GM12878 (cell line): Measurements from ENCODE around the gene DPY19L2. TPM values are rescaled to one million over a fixed set of nuclear protein-coding genes. Genes with fewer than 3 reads are reported as not detected.
"Not testable (repeated sequence)": the region's sequence is repeated elsewhere in the genome, so short reads cannot be mapped to it uniquely, and the experiment has no call there.

Experiments
- ATAC-seq: fragments of 200-7000 bp; cut with Tn5 transposase; 3 replicates; pipeline ENCODE4 v1.9.1; 2020; ENCODE audit warnings: mild to moderate bottlenecking, moderate library complexity
- BruUV-seq: library from RNA; stranded (reverse); fragments of 400-500 nt; replicated peaks from 2 replicates; lab custom pipeline; 2021; lab: Mats Ljungman, UMichigan
- CTCF ChIA-PET: fragments of 300-600 bp; sonication (Branson Sonifier 250); formaldehyde crosslinking; extraction: SDS; loops from one replicate; lab custom pipeline; 2021; ENCODE audit warnings: inconsistent platforms; lab: Yijun Ruan, JAX
- POLR2A ChIA-PET: fragments of 350-600 bp; formaldehyde crosslinking; extraction: SDS; loops from one replicate; lab custom pipeline; 2021; ENCODE audit warnings: inconsistent platforms; lab: Charles Lee
- RAD21 ChIA-PET: fragments of 300-600 bp; sonication (Branson Sonifier 250); formaldehyde crosslinking; loops from one replicate; lab custom pipeline; 2023; ENCODE audit warnings: antibody characterized with exemption; ENCODE audit not compliant: unreplicated experiment; lab: Charles Lee
- SMC1A ChIA-PET: fragments of 300-600 bp; sonication (Branson Sonifier 250); formaldehyde crosslinking; loops from one replicate; lab custom pipeline; 2023; ENCODE audit not compliant: unreplicated experiment, uncharacterized antibody; lab: Charles Lee
- DNase-seq: peaks from one replicate; pipeline ENCODE4 v3.0.0-alpha.2; 2011; ENCODE audit warnings: low read depth, low spot score
- FAIRE-seq: peaks from 3 replicates; lab custom pipeline; 2011; peaks lifted over from hg19 to GRCh38; lab: Jason Lieb, UNC
- H2AFZ ChIP-seq: 2 replicates; pipeline ENCODE4 v1.6.0; 2011; ENCODE audit warnings: low read depth, low read length, control low read depth; ENCODE audit not compliant: control insufficient read depth
- H3K27ac ChIP-seq: 2 replicates; pipeline ENCODE4 v1.5.1; 2011; ENCODE audit warnings: control low read depth; ENCODE audit not compliant: control insufficient read depth, insufficient read depth
- H3K27me3 ChIP-seq, 2 experiments: replicated peaks in 1 of 2; 2 replicates each; pipeline versions ENCODE4 v1.6.0 to v1.6.1; 2011; ENCODE audit warnings: low read length in 1 of 2; ENCODE audit not compliant: control insufficient read depth in 2 of 2, insufficient read depth in 2 of 2
- H3K36me3 ChIP-seq, 2 experiments: 2 replicates each; pipeline ENCODE4 v1.5.1; 2011; ENCODE audit warnings: low read length in 1 of 2; ENCODE audit not compliant: control insufficient read depth in 2 of 2, insufficient read depth in 2 of 2
- H3K4me1 ChIP-seq: 2 replicates; pipeline ENCODE4 v1.6.1; 2011; ENCODE audit warnings: mild to moderate bottlenecking, low read length, moderate library complexity, mixed read lengths; ENCODE audit not compliant: control insufficient read depth, insufficient read depth
- H3K4me2 ChIP-seq: 2 replicates; pipeline ENCODE4 v1.6.0; 2011; ENCODE audit warnings: control low read depth; ENCODE audit not compliant: control insufficient read depth, insufficient read depth
- H3K4me3 ChIP-seq: fragments of 200-600 bp; sonication (generic); 2 replicates; pipeline ENCODE4 v1.5.1; 2016
- H3K79me2 ChIP-seq: 2 replicates; pipeline ENCODE4 v1.6.0; 2011; ENCODE audit warnings: low read length; ENCODE audit not compliant: control insufficient read depth, insufficient read depth
- H3K9ac ChIP-seq: 2 replicates; pipeline ENCODE4 v1.8.0; 2011; ENCODE audit warnings: low read length, control low read depth, mixed read lengths; ENCODE audit not compliant: control insufficient read depth, insufficient read depth
- H3K9me3 ChIP-seq: replicated peaks from 3 replicates; pipeline ENCODE4 v1.5.1; 2011; ENCODE audit warnings: mild to moderate bottlenecking, low read length; ENCODE audit not compliant: control insufficient read depth, insufficient read depth
- H4K20me1 ChIP-seq: 2 replicates; pipeline ENCODE4 v1.6.0; 2011; ENCODE audit not compliant: control insufficient read depth, insufficient read depth
- WGBS: methylation state at CpG from one replicate; pipeline ENCODE4 v1.1.6; 2016; ENCODE audit warnings: low lambda C conversion rate; ENCODE audit not compliant: insufficient replicate concordance, insufficient coverage; ENCODE audit errors: missing lambda C conversion rate; 5-methylcytosine and 5-hydroxymethylcytosine counted together
- in situ Hi-C: fragments of 300-500 bp; cut with MboI; formaldehyde crosslinking; loops from 9 replicates; pipeline ENCODE4 v1.14.3; 2018; ENCODE audit warnings: mixed read lengths
- intact Hi-C: fragments of 100-400 bp; cut with micrococcal nuclease; formaldehyde crosslinking; loops from one replicate; pipeline ENCODE4 v1.14.2; 2022; ENCODE audit not compliant: unreplicated experiment
- polyA plus RNA-seq, 11 experiments: library from polyadenylated mRNA; depleted of rRNA in 4 of 11; unstranded in 6 of 11; stranded (reverse) in 5 of 11; fragments of >200 nt; fragmentation: Nextera tagmentation in 4 of 11; fragmentation: Illumina TruSeq in 1 of 11; extraction: Ambion mirVana in 4 of 11; extraction: Trizol in 1 of 11; gene quantifications; 1 replicate in 1 of 11; 2 replicates in 10 of 11; pipeline versions ENCODE4 v1.2.1 to v1.2.3, GENCODE V29; 2011 to 2016; ENCODE audit warnings: inconsistent platforms in 2 of 11, missing spikeins in 2 of 11, low read depth in 1 of 11
- total RNA-seq, 4 experiments: library from RNA; depleted of rRNA in 3 of 4; stranded (reverse); fragments of >200 nt in 3 of 4; fragmentation: Illumina TruSeq in 1 of 4; extraction: Trizol in 1 of 4; gene quantifications; 2 replicates each; pipeline versions ENCODE4 v1.2.1 to v1.2.3, GENCODE V29; 2013 to 2021

DPY19L2 gene
- total and polyA plus RNA-seq, 10 of the 15 experiments (the other 5 are each of a cell fraction or from before 2014, with no cell fraction given), result 0.04 to 1.0 (median 0.18) TPM; not detected in 4

DNA sequence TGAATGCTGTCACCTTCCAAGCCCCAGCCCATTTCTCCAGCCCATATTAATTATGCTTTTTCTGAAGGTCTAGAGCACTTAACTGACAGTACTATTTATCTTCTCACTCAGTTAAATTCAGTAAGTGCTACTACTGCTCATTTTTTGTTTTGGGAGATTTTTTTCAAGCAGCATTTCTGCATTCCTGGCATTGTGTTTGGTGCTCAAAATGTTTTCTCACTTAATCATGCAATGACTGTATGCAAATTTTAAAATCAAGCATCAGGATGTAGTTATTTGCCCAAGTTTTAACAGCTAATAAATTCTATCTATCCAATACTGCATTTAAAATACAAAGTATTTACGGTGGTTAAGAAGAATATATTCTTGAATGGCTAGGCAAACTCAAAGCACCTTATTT, 1.6 kb upstream of the DPY19L2 start:
- H3K9me3 ChIP-seq, H3K4me2 ChIP-seq, H3K4me1 ChIP-seq, H3K9ac ChIP-seq, H3K27me3 ChIP-seq, H3K27ac ChIP-seq, ATAC-seq, SMC1A ChIA-PET, BruUV-seq, H2AFZ ChIP-seq, H3K36me3 ChIP-seq, CTCF ChIA-PET, DNase-seq, FAIRE-seq, H3K4me3 ChIP-seq, POLR2A ChIA-PET, H4K20me1 ChIP-seq, H3K79me2 ChIP-seq, RAD21 ChIA-PET: not testable (repeated sequence)
- intact Hi-C loops, result loop anchor here (2.0 to 10.0 kb wide), 3 partner anchors 133 to 587 kb away; no protein-coding TSS in a partner anchor
- in situ Hi-C loops, result loop anchor here (5.0 to 10.0 kb wide), 2 partner anchors 132 to 595 kb away; no protein-coding TSS in a partner anchor
- WGBS, result 0% methylated on average over 1 of the region's 1 CpG

DNA sequence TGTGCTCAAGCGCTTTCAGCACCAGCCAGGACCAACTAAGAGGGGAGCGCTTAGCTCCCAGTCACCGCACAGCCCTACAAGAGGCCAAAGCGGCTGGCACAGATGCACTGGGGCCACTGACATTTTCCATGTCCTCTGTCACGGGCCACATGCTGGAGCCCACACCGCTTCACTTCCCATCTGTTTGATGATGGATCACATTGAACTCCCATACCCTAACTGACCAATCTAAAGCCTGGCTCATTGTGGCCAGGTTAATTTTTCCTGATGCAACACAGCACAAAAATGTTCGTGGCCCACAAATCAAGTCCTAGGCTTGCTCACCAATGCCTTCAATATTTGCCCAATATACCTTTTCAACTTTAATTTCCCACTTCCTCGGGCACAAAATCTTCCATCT, 1.1 kb upstream of the DPY19L2 start:
- H3K9ac ChIP-seq, H3K9me3 ChIP-seq, H3K4me3 ChIP-seq, H2AFZ ChIP-seq, H3K27me3 ChIP-seq, BruUV-seq, RAD21 ChIA-PET, H3K4me2 ChIP-seq, FAIRE-seq, CTCF ChIA-PET, H3K27ac ChIP-seq, DNase-seq, H3K4me1 ChIP-seq, H3K79me2 ChIP-seq, POLR2A ChIA-PET, H4K20me1 ChIP-seq, H3K36me3 ChIP-seq, SMC1A ChIA-PET, ATAC-seq: not testable (repeated sequence)
- intact Hi-C loops, result loop anchor here (5.0 to 10.0 kb wide), 2 partner anchors 565 to 588 kb away; no protein-coding TSS in a partner anchor
- WGBS, result 67% methylated on average over 4 of the region's 8 CpGs
- in situ Hi-C loops, result loop anchor here (5.0 to 10.0 kb wide), 2 partner anchors 133 to 595 kb away; no protein-coding TSS in a partner anchor
